Fibroblast of lung (primary cell): ENCODE results near the gene EGLN3.

Source experiments
- CTCF ChIP-seq, 2 donors: IDR thresholded peaks in 1 of 2; conservative IDR thresholded peaks in 1 of 2; 1 replicate in 1 of 2; 2 replicates in 1 of 2; pipeline ENCODE4 v1.5.1; 2011 to 2012; ENCODE audit warnings: low read length in 2 of 2, control low read depth in 1 of 2, inconsistent platforms in 1 of 2, low read depth in 1 of 2, mild to moderate bottlenecking in 1 of 2
- EZH2 ChIP-seq: IDR thresholded peaks from 2 replicates; pipeline ENCODE4 v1.5.1; 2012; ENCODE audit warnings: low read length, control low read depth, mild to moderate bottlenecking; ENCODE audit errors: missing control alignments

GRCh38 chr14:33894339-33894738, 56.5 kb downstream of the EGLN3 start:
- TF ChIP-seq CTCF (conservative IDR thresholded peaks at IDR 0.05 in 1 of 2, IDR thresholded peaks at IDR 0.05 in 1 of 2; ENCODE audit: low read depth in 1 of 2, low read length in 2 of 2) (no peak), EZH2 (no peak)
